ENCODE measurements around the gene MSH2. TPM values are rescaled to one million over a fixed set of nuclear protein-coding genes. Genes with fewer than 3 reads are reported as not detected.

The MSH2 gene
- polyA plus RNA-seq, 6 donors from 2014 or later: 22.9 to 33.5 (median 31.0) TPM

- peaks cover 4 to 23% (median 12%) of the 10 kb centered on the region in 7 donors for H3K9me3 Mint-ChIP-seq
- no peak for ATAC-seq (ENCODE audit: low read depth in 2 of 2)
- H3K27ac Mint-ChIP-seq: no peak overlapping the region
- H3K36me3 Mint-ChIP-seq: peaks cover 5 to 21% of the 10 kb centered on the region in 2 donors
- H3K4me3 Mint-ChIP-seq: peak overlapping the region in 1 of 8 donors; percentile 21
- DNase-seq: no peak
- peaks cover 7 to 15% (median 12%) of the 10 kb centered on the region in 3 donors for H3K4me1 Mint-ChIP-seq
- H3K27me3 Mint-ChIP-seq: peaks cover 3 to 6% (median 4%) of the 10 kb centered on the region in 3 donors
Measured at GRCh38 chr2:47508080-47508479, 105.1 kb downstream of the MSH2 start.

DNA sequence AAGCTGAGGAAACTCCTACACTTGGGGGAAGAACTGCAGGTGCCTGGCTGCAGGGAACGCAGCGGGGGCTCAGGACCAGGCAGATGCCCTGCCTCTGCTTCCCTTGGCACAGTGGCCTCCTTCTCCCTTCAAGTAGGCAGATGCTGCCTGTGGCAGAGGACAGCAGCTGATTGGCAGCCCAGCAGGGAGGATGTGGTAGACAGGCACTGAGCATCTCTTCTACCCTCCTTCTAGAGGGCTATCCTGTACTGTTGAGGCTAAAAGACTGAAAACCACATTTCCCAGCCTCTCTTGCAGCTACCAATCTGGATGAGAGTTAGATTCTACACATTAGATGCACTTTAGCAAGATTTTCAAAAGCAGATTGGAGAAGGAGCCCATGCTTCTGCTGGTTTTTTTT is 105.7 kb downstream of the MSH2 start:
- ATAC-seq (ENCODE audit: low read depth in 2 of 2) (no peak), DNase-seq (no peak)
- Mint-ChIP-seq H3K4me3 (no peak overlapping the region), H3K4me1 (peaks cover 6 to 12% (median 10%) of the 10 kb centered on the region in 3 donors), H3K9me3 (peaks cover 4 to 23% (median 12%) of the 10 kb centered on the region in 7 donors), H3K36me3 (peaks cover 5 to 21% of the 10 kb centered on the region in 2 donors), H3K27me3 (peaks cover 3 to 6% (median 4%) of the 10 kb centered on the region in 3 donors), H3K27ac (no peak overlapping the region)

GRCh38 chr2:47509250-47509649 is 106.3 kb downstream of the MSH2 start:
- Mint-ChIP-seq H3K4me3 (no peak overlapping the region), H3K4me1 (peaks cover 0 to 6% (median 4%) of the 10 kb centered on the region in 3 donors), H3K36me3 (peaks cover 5 to 18% of the 10 kb centered on the region in 2 donors), H3K9me3 (peaks cover 4 to 23% (median 12%) of the 10 kb centered on the region in 7 donors), H3K27me3 (peaks cover 3 to 5% (median 4%) of the 10 kb centered on the region in 3 donors), H3K27ac (no peak overlapping the region)
- ATAC-seq (ENCODE audit: low read depth in 2 of 2): no peak
- DNase-seq: no peak

GRCh38 chr2:47509821-47510385 is 106.9 kb downstream of the MSH2 start:
- Mint-ChIP-seq H3K27ac (peak overlapping the region in 1 of 6 donors; percentile 83), H3K36me3 (peaks cover 8 to 14% of the 10 kb centered on the region in 2 donors), H3K4me3 (no peak overlapping the region), H3K27me3 (peaks cover 0 to 4% (median 3%) of the 10 kb centered on the region in 3 donors), H3K9me3 (peaks cover 2 to 17% (median 10%) of the 10 kb centered on the region in 7 donors), H3K4me1 (no peaks in the 10 kb centered on the region)
- no peak for ATAC-seq (ENCODE audit: low read depth in 2 of 2)
- DNase-seq: no peak

GRCh38 chr2:47510745-47511144 is 107.8 kb downstream of the MSH2 start:
- DNase-seq (no peak), ATAC-seq (ENCODE audit: low read depth in 2 of 2) (no peak)
- Mint-ChIP-seq H3K27ac (no peak overlapping the region), H3K4me1 (no peaks in the 10 kb centered on the region), H3K9me3 (peaks cover 0 to 11% (median 5%) of the 10 kb centered on the region in 7 donors), H3K36me3 (peaks cover 4 to 6% of the 10 kb centered on the region in 2 donors), H3K27me3 (peaks cover 0 to 4% (median 0%) of the 10 kb centered on the region in 3 donors), H3K4me3 (peak overlapping the region in 1 of 8 donors; percentile 37)

DNA sequence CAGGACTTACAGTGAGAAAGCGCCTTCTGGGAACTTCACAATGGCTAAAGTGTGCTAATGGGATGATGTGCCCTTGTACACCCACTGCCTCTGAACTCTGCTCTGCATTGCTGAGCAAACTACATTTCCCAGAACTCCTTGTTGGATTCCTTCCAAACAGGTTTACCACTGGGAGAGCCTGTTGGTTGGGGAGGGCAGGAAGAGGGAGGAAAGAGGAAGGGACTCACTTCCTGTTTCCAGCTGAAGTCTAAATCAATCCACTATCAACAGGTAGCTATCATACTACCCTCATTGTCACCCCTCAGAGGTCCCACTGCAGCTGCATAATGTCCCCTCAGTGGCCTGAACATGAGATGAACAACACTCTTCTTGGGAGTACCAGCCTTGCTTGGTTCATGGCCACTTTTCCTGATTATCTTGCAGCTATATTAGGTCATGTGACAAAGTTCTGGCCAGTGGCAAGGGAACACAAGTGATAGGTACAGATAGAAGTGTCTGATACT is 109.7 kb downstream of the MSH2 start:
- Mint-ChIP-seq H3K4me3 (no peak overlapping the region), H3K9me3 (peaks cover 0 to 6% (median 0%) of the 10 kb centered on the region in 7 donors), H3K27ac (no peak overlapping the region), H3K27me3 (no peaks in the 10 kb centered on the region), H3K4me1 (no peaks in the 10 kb centered on the region), H3K36me3 (peaks cover 0 to 4% of the 10 kb centered on the region in 2 donors)
- no peak for DNase-seq
- ATAC-seq (ENCODE audit: low read depth in 2 of 2): no peak

GRCh38 chr2:47513981-47514520 is 111.1 kb downstream of the MSH2 start:
- no peak overlapping the region for H3K27ac Mint-ChIP-seq
- no peak for ATAC-seq (ENCODE audit: low read depth in 2 of 2)
- peaks cover 0 to 4% of the 10 kb centered on the region in 2 donors for H3K36me3 Mint-ChIP-seq
- H3K27me3 Mint-ChIP-seq: peaks cover 0 to under 1% (median 0%) of the 10 kb centered on the region in 3 donors
- peak overlapping the region in 1 of 8 donors; percentile 3 for H3K4me3 Mint-ChIP-seq
- H3K9me3 Mint-ChIP-seq: no peaks in the 10 kb centered on the region
- no peak for DNase-seq
- peaks cover 0 to 3% (median 0%) of the 10 kb centered on the region in 3 donors for H3K4me1 Mint-ChIP-seq

DNA sequence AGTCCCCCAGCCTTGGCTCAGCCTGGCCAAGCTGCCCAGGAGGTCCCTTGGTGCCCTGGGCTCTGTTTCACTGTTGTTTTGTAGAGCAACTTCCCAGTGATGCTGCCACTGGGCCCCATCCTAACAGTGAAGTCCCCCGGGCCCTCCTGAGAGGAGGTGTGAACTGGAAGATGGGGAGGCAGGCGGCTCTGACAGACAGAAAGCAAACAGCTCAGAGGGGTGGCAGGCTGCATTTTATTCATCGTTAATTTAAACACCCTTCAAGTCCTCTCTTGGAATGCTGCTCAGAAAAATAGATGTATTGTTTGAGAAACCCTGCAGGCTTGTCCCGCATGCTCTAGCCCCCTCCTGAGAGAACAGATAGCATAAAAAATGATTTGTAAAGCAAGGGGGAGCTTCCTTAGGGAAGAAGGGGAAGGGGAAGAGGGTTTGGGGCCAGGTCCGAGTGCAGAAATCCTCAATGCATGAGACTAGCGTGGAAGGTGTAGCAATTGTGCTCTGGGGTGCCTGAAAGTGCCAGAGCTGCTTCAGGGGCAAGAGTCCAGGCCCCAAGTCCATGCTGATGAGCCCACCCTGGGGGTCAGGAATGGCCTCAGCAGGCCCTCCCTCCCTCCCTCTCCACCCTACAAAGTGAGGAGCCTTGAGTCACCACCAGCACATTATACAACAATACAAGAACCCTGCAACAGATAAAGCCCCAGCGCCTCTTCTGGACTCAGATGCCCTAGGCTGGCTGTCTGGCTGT is 113.6 kb downstream of the MSH2 start:
- H3K27ac Mint-ChIP-seq: peak overlapping the region in 1 of 6 donors; percentile 6
- H3K27me3 Mint-ChIP-seq: peaks cover 0 to 11% (median 0%) of the 10 kb centered on the region in 3 donors
- no peak overlapping the region for H3K4me3 Mint-ChIP-seq
- DNase-seq (no peak), ATAC-seq (ENCODE audit: low read depth in 2 of 2) (no peak)
- H3K36me3 Mint-ChIP-seq: peaks cover 0 to 4% of the 10 kb centered on the region in 2 donors
- peaks cover 6 to 12% (median 6%) of the 10 kb centered on the region in 3 donors for H3K4me1 Mint-ChIP-seq
- no peaks in the 10 kb centered on the region for H3K9me3 Mint-ChIP-seq

GRCh38 chr2:47518497-47519146 is 115.7 kb downstream of the MSH2 start:
- H3K4me3 Mint-ChIP-seq: peak overlapping the region in 3 of 8 donors; percentile 45 to 84 (median 63)
- ATAC-seq (ENCODE audit: low read depth in 2 of 2): no peak

GRCh38 chr2:47519147-47519537 is 116.2 kb downstream of the MSH2 start:
- Mint-ChIP-seq H3K27ac (peak overlapping the region in 3 of 6 donors; percentile 7 to 29 (median 23)), H3K27me3 (peaks cover 0 to 11% (median 8%) of the 10 kb centered on the region in 3 donors), H3K4me3 (peak overlapping the region in 5 of 8 donors; percentile 22 to 84 (median 29)), H3K9me3 (no peaks in the 10 kb centered on the region), H3K36me3 (peaks cover 0 to 4% of the 10 kb centered on the region in 2 donors), H3K4me1 (peaks cover 6 to 17% (median 7%) of the 10 kb centered on the region in 3 donors)
- no peak for ATAC-seq (ENCODE audit: low read depth in 2 of 2)
- DNase-seq: no peak

More at GRCh38 chr2:47518497-47519146, 115.7 kb downstream of the MSH2 start:
- peaks cover 6 to 17% (median 7%) of the 10 kb centered on the region in 3 donors for H3K4me1 Mint-ChIP-seq
- DNase-seq: no peak
- H3K27ac Mint-ChIP-seq: peak overlapping the region in 2 of 6 donors; percentile 7 to 28
- peaks cover 0 to 4% of the 10 kb centered on the region in 2 donors for H3K36me3 Mint-ChIP-seq
- H3K9me3 Mint-ChIP-seq: no peaks in the 10 kb centered on the region
- H3K27me3 Mint-ChIP-seq: peaks cover 0 to 11% (median 3%) of the 10 kb centered on the region in 3 donors

DNA sequence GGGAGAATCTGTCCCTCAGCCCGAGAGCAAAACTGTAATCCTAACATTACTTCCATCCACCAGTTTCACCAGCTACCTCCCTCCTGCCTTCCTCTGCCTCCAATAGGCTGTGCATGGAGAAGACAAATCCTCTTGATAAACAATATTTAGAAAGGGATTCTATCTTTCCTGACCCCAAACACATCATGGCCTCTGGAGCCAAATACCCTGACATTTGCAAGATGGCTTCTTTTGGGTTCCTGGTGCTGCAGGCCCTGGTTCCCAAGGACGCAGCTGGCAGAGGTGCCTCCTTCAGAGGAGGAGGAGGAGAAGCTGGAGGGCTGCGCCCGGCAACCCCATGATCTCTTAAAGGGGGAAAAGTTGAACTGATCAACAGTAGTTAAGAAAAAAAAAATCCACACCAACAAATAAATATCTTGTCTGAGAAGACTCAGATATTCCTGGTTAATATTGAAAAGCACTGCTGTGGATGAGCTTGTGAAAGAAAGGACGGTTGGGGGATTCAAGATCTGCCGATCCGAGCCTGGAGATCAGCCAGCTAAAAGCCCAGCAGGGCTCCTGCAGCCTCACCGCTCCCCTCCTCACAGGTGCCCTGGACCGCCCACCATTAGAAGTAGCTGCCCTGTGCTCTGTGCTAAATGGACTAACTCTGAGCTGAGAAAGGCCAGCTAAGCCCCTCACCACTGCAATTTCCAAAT is 116.8 kb downstream of the MSH2 start:
- Mint-ChIP-seq H3K27ac (peak overlapping the region in 5 of 6 donors; percentile 7 to 79 (median 67)), H3K4me3 (peak overlapping the region; percentile 6 to 88 (median 84)), H3K9me3 (no peaks in the 10 kb centered on the region), H3K27me3 (peaks cover 0 to 11% (median 8%) of the 10 kb centered on the region in 3 donors), H3K36me3 (peaks cover 0 to 3% of the 10 kb centered on the region in 2 donors), H3K4me1 (peaks cover 6 to 17% (median 7%) of the 10 kb centered on the region in 3 donors)
- DNase-seq (no peak), ATAC-seq (ENCODE audit: low read depth in 2 of 2) (no peak)

DNA sequence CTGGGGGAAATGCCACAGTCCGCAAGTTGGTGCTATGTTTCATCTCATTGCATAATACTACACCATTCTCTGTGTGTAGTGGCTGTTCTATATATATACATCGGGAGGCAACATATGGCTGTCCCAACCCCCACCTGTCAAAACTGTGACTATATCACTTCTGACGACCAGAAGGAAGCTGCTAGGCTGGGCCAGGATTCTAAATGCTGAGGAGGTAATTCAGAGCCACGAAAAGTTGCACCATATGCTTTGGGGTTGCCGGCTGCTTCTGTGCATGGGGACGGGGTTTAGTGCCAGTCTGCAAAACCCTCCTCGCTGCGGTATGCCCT is 117.3 kb downstream of the MSH2 start:
- H3K4me1 Mint-ChIP-seq: peaks cover 6 to 17% (median 7%) of the 10 kb centered on the region in 3 donors
- H3K36me3 Mint-ChIP-seq: no peaks in the 10 kb centered on the region
- ATAC-seq (ENCODE audit: low read depth in 2 of 2): no peak
- H3K9me3 Mint-ChIP-seq: peaks cover 0 to 2% (median 0%) of the 10 kb centered on the region in 7 donors
- DNase-seq: no peak
- H3K27me3 Mint-ChIP-seq: peaks cover 4 to 11% (median 8%) of the 10 kb centered on the region in 3 donors
- H3K4me3 Mint-ChIP-seq: peak overlapping the region; percentile 53 to 88 (median 84)
- H3K27ac Mint-ChIP-seq: peak overlapping the region in 5 of 6 donors; percentile 18 to 79 (median 67)
